Mesenteric fat pad (tissue), 1 donor: ENCODE measurements around the gene PTPRN2. TPM values are rescaled to one million over a fixed set of nuclear protein-coding genes. Genes with fewer than 3 reads are reported as not detected.
"Not testable (repeated sequence)": the region's sequence is repeated elsewhere in the genome, so short reads cannot be mapped to it uniquely, and the experiment has no call there.

Source experiments
- DNase-seq: peaks from one replicate; pipeline ENCODE4 v3.0.0-alpha.2; 2020; ENCODE audit warnings: low spot score
- total RNA-seq: library from RNA; stranded (reverse); fragmentation: NEBNext Ultra II Directional; extraction: Animal tissue kit (Norgen Biotek cat#: 25700); gene quantifications from one replicate; pipeline ENCODE4 v1.2.1, GENCODE V29; 2021
- donor health status: DM: yes; HTN: yes; CAD: no.

PTPRN2 gene
- total RNA-seq, 1 donor from 2014 or later = 2.6 TPM

- no peak for DNase-seq
These were observed 734.4 kb downstream of the PTPRN2 start for GRCh38 chr7:157853076-157853788.

- DNase-seq = no peak
These were observed 736.0 kb downstream of the PTPRN2 start for GRCh38 chr7:157851501-157852067.

- no peak for DNase-seq
These were observed 736.9 kb downstream of the PTPRN2 start for GRCh38 chr7:157850481-157851444.

- no peak for DNase-seq
These were observed 737.9 kb downstream of the PTPRN2 start for GRCh38 chr7:157849726-157850125.

- DNase-seq = no peak
These were observed 738.4 kb downstream of the PTPRN2 start for GRCh38 chr7:157849341-157849596.

- no peak for DNase-seq
These were observed 738.9 kb downstream of the PTPRN2 start for GRCh38 chr7:157848508-157849340.

GRCh38 chr7:157847756-157848487 lies 739.7 kb downstream of the PTPRN2 start:
- not testable (repeated sequence) for DNase-seq

GRCh38 chr7:157846746-157847145 lies 740.9 kb downstream of the PTPRN2 start:
- DNase-seq = not testable (repeated sequence)

GRCh38 chr7:157846271-157846670 lies 741.4 kb downstream of the PTPRN2 start:
- DNase-seq = no peak

GRCh38 chr7:157845203-157845835 lies 742.3 kb downstream of the PTPRN2 start:
- DNase-seq = no peak

- DNase-seq = no peak
These were observed 743.0 kb downstream of the PTPRN2 start for GRCh38 chr7:157844611-157845010.

GRCh38 chr7:157844141-157844540 lies 743.5 kb downstream of the PTPRN2 start:
- DNase-seq = no peak

GRCh38 chr7:157843336-157844140 lies 744.1 kb downstream of the PTPRN2 start:
- no peak for DNase-seq

- DNase-seq = no peak
These were observed 745.8 kb downstream of the PTPRN2 start for GRCh38 chr7:157841773-157842370.

GRCh38 chr7:157840914-157841772 lies 746.5 kb downstream of the PTPRN2 start:
- no peak for DNase-seq

GRCh38 chr7:157840174-157840913 lies 747.3 kb downstream of the PTPRN2 start:
- no peak for DNase-seq

- no peak for DNase-seq
These were observed 747.9 kb downstream of the PTPRN2 start for GRCh38 chr7:157839672-157840167.
